NOMO-1 treated with DMSO at 0.1 percent for 48 hours (cell line): Measurements from ENCODE around the gene RBM22.

ENCODE experiments used
- DNase-seq: peaks from one replicate; lab custom pipeline; 2025; ENCODE audit not compliant: unreplicated experiment; lab: John Stamatoyannopoulos, UW

The RBM22 gene

GRCh38 chr5:150672884-150673275 is 28.0 kb downstream of the RBM22 start:
- DNase-seq = no peak

GRCh38 chr5:150672237-150672883 is 28.5 kb downstream of the RBM22 start:
- DNase-seq = peak; percentile 32

- no peak for DNase-seq
Measured at GRCh38 chr5:150671509-150672236, 29.2 kb downstream of the RBM22 start.

GRCh38 chr5:150670948-150671310 is 29.9 kb downstream of the RBM22 start:
- DNase-seq = no peak

- DNase-seq = no peak
Measured at GRCh38 chr5:150670275-150670947, 30.5 kb downstream of the RBM22 start.

GRCh38 chr5:150665044-150665443 is 35.8 kb downstream of the RBM22 start:
- DNase-seq = no peak

- DNase-seq = no peak
Measured at GRCh38 chr5:150663936-150664335, 36.9 kb downstream of the RBM22 start.

DNA sequence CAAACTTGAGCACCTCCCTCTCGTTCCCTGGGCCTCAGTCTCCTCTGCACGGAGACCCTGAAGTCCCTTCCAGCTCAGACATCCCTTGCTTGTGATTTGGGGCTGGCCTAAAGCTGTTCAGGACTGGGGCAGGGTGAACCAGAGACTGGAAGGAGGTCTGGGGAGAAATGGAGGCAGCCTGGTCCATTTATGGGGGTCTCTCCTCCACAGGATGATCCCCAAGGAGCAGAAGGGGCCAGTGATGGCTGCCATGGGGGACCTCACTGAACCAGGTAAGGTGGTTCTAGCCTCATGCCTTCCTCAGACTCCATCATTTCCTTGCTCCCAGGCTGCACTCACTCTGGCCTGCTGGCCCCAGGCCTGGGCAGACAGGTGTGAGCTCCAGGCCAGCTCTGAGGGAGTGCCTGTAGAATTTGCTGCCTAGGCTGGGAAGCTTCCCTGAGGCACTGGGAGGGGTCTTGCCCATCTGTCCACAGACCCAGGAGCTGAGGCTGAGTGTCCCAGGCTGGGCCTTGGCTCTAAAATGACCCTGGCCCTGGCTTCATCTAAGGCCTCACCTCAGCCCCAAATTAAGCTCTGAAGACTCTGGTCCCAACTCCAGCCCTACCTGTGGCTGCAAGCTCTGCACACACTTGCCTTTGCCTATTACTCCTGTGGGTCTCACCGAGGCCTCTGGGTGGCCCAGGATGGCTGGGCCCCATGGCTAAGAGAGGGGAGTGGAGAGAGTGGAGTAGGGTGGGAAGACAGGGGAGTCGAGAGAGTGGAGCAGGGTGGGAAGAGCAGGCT is 37.9 kb downstream of the RBM22 start:
- no peak for DNase-seq

DNA sequence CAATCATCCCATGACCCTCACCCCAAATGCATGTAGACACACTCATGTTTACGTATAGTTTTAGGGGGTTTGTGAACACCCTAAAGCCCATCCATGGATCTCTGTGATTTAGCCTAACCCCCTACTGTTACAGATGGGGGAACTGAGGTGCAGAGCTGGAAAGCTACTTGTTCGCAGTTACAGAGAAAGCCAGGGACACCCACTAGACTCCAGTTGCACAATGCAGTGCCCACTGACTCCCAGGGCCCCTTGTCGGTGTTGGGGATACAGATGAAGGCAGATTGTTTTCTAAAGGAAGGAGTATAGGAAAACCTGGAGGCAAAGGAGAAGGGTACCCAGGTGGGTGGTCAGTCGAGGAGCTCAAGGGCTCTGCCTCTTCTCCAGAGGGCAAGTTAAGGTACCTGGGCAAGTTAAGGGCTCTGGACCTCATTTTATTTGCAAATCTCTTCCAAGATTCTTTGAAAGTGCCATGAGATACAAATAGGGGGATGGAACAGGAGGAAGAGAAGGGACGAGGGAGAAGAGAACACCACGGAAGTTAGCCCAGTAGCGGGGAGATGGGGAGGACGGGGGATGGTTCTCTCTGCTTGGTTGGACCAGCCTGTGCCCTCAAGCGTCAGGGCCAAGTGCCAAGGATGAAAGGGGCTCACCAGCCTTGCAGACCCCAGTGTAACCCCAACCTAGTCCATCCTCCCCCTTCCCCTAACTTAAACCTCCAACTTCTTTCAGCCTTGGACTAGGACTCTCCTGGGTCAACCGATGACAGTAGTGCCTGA is 38.9 kb downstream of the RBM22 start:
- DNase-seq = no peak

GRCh38 chr5:150661086-150661485 is 39.8 kb downstream of the RBM22 start, which contains the start of gene MYOZ3:
MYOZ3 (plus strand) TSS chr5:150661251; CDS start chr5:150662942, 1,691 bp downstream.
- no peak for DNase-seq

- no peak for DNase-seq
Measured at GRCh38 chr5:150660108-150660831, 40.6 kb downstream of the RBM22 start.

DNA sequence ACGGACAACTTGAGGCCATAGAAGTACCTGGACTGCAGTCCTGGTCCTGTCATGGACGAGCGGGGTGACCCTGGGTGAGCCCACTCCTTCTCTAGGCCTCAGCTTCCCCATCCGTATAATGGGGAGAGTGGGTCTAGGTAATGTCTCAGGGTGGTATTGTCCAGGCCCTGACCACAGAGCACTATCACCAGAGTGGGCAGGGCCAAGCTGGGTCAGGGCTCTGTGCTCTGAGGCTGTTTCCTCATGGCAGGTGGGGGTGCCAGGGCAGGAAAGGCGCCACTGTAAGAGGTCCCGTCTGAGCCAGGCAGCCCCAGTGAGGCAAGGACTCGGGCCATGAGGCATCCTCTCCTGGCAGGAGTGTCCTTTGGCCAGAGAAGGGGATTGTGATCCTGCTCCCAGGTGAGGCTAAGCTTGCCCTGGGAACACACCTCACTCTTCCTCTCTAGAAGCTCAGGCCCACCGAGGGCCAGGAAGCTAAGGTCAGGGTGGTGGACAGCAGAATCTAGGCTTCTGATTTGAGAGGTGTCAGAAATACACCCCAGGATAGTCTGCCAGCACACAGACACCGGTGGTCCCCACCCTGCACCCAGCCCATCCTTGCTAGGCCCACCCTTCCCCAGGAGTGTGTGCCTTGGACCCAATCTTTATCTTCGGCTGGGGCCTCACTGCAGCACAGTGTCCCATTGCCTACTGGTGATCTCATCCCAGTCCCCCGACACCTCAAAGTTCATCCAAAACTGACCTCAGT is 41.3 kb downstream of the RBM22 start:
- DNase-seq = no peak

DNA sequence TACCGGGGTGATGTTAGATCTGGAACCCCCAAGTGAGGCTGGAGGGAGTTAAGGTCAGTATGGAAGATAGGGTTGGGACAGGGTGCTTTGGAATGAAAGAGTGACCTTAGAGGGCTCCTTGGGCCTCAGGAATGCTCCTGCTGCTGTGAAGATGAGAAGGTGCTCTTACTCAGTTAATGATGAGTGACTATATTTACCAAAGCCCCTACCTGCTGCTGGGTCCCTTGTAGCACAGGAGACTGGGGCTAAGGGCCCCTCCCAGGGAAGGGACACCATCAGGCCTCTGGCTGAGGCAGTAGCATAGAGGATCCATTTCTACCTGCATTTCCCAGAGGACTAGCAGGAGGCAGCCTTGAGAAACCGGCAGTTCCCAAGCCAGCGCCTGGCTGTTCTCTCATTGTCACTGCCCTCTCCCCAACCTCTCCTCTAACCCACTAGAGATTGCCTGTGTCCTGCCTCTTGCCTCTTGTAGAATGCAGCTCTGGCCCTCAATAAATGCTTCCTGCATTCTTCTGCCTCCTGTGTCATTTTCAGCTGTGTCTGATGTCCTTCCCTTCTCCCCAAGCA is 42.1 kb downstream of the RBM22 start:
- DNase-seq = no peak

DNA sequence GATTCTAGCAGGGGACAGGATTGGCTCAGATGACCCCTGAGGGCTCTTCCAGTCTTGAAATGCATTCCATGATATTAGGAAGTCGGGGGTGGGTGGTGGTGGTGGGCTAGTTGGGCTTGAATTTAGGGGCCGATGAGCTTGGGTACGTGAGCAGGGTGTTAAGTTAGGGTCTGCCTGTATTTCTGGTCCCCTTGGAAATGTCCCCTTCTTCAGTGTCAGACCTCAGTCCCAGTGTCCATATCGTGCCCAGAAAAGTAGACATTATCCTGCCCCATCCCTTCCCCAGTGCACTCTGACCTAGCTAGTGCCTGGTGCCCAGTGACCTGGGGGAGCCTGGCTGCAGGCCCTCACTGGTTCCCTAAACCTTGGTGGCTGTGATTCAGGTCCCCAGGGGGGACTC is 42.7 kb downstream of the RBM22 start:
- DNase-seq = no peak

- peak; percentile 61 for DNase-seq
Measured at GRCh38 chr5:150656191-150657132, 44.4 kb downstream of the RBM22 start.

DNA sequence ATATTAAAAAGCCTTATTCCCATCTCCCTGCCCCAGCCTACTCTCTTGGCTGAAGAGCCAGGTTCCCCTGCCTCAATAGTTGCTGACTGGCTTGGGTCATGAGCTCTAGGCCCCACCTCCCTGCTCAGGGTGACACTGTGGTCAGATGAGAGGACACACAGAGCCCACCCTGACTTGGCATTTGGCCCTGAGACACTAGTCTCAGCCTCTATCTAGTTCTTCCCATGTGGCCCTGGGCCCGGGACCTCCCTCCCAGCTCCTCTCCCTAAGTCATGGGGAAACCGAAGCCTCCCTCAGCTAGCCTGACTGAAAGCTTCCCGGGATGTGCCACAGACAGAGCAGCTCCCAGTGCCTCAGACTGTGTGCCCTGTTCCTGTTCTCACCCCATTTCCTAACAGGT is 45.6 kb downstream of the RBM22 start:
- no peak for DNase-seq

GRCh38 chr5:150653762-150654556 is 46.9 kb downstream of the RBM22 start:
- DNase-seq = no peak
